ENCODE results near the gene HHIP.

Gene HHIP

GRCh38 chr4:144653781-144654545 lies 8.0 kb downstream of the HHIP start:
- no peaks in the 10 kb centered on the region for H3K36me3 ChIP-seq
- peaks cover 9% of the 10 kb centered on the region for H3K4me1 ChIP-seq
- H3K27me3 ChIP-seq, result no peaks in the 10 kb centered on the region
- no peak overlapping the region for H3K4me3 ChIP-seq
- H3K4me2 ChIP-seq, result no peak overlapping the region
- no peak overlapping the region for H3K27ac ChIP-seq
- no peaks in the 10 kb centered on the region for H4K20me1 ChIP-seq
- H3K9ac ChIP-seq, result no peak overlapping the region
- H3K9me3 ChIP-seq, result no peaks in the 10 kb centered on the region
- no peak for TF ChIP-seq Cebpa-rat (IDR thresholded peaks at IDR 0.05)

GRCh38 chr4:144655491-144655890 lies 9.5 kb downstream of the HHIP start:
- H3K36me3 ChIP-seq, result no peaks in the 10 kb centered on the region
- peaks cover 19% of the 10 kb centered on the region for H3K4me1 ChIP-seq
- H3K4me3 ChIP-seq, result no peak overlapping the region
- H3K4me2 ChIP-seq, result no peak overlapping the region
- H4K20me1 ChIP-seq, result no peaks in the 10 kb centered on the region
- no peak overlapping the region for H3K9ac ChIP-seq
- TF ChIP-seq Cebpa-rat (IDR thresholded peaks at IDR 0.05), result no peak
- H3K9me3 ChIP-seq, result no peaks in the 10 kb centered on the region
- no peak overlapping the region for H3K27ac ChIP-seq
- H3K27me3 ChIP-seq, result no peaks in the 10 kb centered on the region

DNA sequence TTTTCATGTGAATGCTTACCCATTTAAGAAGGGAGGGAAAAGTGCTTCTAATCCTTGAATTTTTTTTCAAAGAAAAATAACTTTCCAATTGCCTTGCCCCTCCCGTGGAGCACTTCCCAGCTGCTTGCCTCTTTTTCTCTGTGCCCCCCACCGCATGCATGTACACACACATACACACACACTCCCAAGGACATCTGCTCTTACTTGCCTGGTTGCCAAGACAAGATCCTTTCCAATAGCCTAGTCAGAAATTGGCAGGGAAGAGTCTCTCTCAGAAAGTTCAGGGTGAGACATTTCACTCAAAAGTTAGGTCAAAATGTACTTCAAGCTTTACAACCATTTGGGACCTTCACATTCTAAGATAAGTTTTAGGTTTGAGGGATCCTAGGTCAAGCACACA lies 10.9 kb downstream of the HHIP start:
- H3K36me3 ChIP-seq, result no peaks in the 10 kb centered on the region

DNA sequence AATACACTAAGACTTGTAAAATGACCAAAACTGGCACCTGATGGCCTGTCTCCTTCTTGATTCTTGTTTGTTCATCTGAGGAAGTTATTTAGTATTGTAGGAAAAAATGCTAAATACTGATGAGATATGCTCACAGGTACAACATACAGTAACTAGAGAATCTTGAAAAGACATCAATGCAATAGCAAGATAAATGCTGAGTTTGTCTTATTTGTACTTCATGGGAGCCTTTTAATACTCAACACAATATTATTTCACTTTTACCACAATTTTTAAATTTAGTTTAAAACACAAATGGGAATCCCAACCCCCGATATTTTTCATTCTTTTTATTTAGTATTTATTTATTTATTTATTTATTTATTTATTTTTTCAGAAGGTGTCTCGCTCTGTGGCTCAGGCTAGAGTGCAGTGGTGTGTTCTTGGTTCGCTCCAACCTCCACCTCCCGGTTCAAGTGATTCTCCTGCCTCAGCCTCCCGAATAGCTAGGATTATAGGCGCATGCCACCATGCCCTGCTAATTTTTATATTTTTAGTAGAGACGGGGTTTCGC lies 12.1 kb downstream of the HHIP start:
- no peaks in the 10 kb centered on the region for H3K27me3 ChIP-seq
- no peaks in the 10 kb centered on the region for H3K36me3 ChIP-seq
- peaks cover 19% of the 10 kb centered on the region for H3K4me1 ChIP-seq
- no peak overlapping the region for H3K9ac ChIP-seq
- no peak for TF ChIP-seq Cebpa-rat (IDR thresholded peaks at IDR 0.05)
- peak overlapping the region; percentile 53 for H3K4me2 ChIP-seq
- no peak overlapping the region for H3K4me3 ChIP-seq
- no peaks in the 10 kb centered on the region for H3K9me3 ChIP-seq
- H4K20me1 ChIP-seq, result no peaks in the 10 kb centered on the region
- peak overlapping the region; percentile 27; the same call in 1 of the 2 replicates for H3K27ac ChIP-seq

More for the DNA sequence above, 10.9 kb downstream of the HHIP start:
- H3K9ac ChIP-seq, result no peak overlapping the region
- H3K27ac ChIP-seq, result no peak overlapping the region
- no peak for TF ChIP-seq Cebpa-rat (IDR thresholded peaks at IDR 0.05)
- H3K27me3 ChIP-seq, result no peaks in the 10 kb centered on the region
- peaks cover 19% of the 10 kb centered on the region for H3K4me1 ChIP-seq
- no peak overlapping the region for H3K4me3 ChIP-seq
- H4K20me1 ChIP-seq, result no peaks in the 10 kb centered on the region
- no peaks in the 10 kb centered on the region for H3K9me3 ChIP-seq
- no peak overlapping the region for H3K4me2 ChIP-seq

DNA sequence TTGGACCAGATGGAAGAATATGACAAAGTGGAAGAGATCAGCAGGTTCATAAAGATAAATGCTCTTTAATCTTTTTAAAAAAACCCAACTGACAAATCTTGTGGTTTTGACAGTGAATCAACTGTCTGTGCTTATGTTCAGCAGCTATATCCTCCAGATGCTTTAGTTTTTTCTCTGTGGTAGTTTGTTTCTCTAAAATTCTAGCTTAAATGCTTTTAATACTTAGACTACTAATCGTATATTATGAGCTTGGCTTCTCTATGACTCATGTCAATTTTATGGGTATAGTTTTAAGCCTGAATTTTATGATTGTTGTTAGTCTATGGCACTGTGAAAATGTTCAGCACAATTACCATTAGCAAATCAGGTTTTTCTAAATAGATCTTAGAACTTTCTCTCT lies 12.9 kb downstream of the HHIP start:
- no peak overlapping the region for H3K9ac ChIP-seq
- TF ChIP-seq Cebpa-rat (IDR thresholded peaks at IDR 0.05), result no peak
- H3K4me2 ChIP-seq, result peak overlapping the region; percentile 53

GRCh38 chr4:144659447-144659846 lies 13.5 kb downstream of the HHIP start:
- H3K4me1 ChIP-seq, result peaks cover 19% of the 10 kb centered on the region
- peak overlapping the region; percentile 53 for H3K4me2 ChIP-seq
- H4K20me1 ChIP-seq, result no peaks in the 10 kb centered on the region
- no peaks in the 10 kb centered on the region for H3K9me3 ChIP-seq
- no peak for TF ChIP-seq Cebpa-rat (IDR thresholded peaks at IDR 0.05)
- H3K36me3 ChIP-seq, result no peaks in the 10 kb centered on the region
- H3K27ac ChIP-seq, result peak overlapping the region; percentile 52
- no peak overlapping the region for H3K9ac ChIP-seq
- no peaks in the 10 kb centered on the region for H3K27me3 ChIP-seq
- H3K4me3 ChIP-seq, result no peak overlapping the region

More for the DNA sequence above, 12.9 kb downstream of the HHIP start:
- Histone ChIP-seq H3K27me3 (no peaks in the 10 kb centered on the region), H3K4me3 (no peak overlapping the region), H3K27ac (peak overlapping the region; percentile 52), H3K9me3 (no peaks in the 10 kb centered on the region), H3K4me1 (peaks cover 19% of the 10 kb centered on the region), H4K20me1 (no peaks in the 10 kb centered on the region), H3K36me3 (no peaks in the 10 kb centered on the region)

DNA sequence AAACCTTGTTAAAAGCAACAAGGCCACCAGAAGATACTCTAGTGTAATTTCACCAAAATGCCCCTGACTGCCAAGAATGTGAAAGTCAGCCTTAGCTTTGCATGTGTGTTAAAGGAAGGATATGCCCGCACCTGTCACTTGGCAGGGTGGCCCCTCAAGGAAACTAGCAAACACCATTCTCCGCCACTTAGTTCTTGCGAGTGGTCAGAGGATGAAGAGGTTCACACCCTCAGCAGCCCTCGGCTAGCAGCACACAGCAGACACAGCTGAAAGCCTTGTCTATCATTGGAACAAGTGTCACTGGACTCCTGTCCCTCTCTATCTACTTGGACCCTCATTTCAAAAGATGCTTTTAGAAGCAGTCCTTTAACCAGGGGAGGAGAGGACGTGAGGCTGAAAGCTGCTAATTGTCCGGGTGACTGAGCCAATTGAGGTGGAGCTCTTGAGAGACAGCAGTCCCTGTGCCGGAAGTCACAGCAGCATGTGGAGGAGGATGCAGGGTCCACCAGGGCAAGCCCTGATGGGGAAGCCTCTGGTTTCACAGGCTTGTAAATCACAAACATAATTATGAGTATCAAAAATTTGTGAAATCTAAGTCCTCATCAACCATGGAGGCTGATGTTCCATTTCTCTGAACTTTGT lies 18.0 kb downstream of the HHIP start:
- Histone ChIP-seq H3K4me2 (no peak overlapping the region), H3K36me3 (no peaks in the 10 kb centered on the region), H3K9ac (no peak overlapping the region), H3K27ac (no peak overlapping the region), H4K20me1 (no peaks in the 10 kb centered on the region), H3K4me1 (peaks cover 10% of the 10 kb centered on the region), H3K4me3 (no peak overlapping the region), H3K9me3 (no peaks in the 10 kb centered on the region), H3K27me3 (no peaks in the 10 kb centered on the region)
- TF ChIP-seq Cebpa-rat (IDR thresholded peaks at IDR 0.05), result no peak

DNA sequence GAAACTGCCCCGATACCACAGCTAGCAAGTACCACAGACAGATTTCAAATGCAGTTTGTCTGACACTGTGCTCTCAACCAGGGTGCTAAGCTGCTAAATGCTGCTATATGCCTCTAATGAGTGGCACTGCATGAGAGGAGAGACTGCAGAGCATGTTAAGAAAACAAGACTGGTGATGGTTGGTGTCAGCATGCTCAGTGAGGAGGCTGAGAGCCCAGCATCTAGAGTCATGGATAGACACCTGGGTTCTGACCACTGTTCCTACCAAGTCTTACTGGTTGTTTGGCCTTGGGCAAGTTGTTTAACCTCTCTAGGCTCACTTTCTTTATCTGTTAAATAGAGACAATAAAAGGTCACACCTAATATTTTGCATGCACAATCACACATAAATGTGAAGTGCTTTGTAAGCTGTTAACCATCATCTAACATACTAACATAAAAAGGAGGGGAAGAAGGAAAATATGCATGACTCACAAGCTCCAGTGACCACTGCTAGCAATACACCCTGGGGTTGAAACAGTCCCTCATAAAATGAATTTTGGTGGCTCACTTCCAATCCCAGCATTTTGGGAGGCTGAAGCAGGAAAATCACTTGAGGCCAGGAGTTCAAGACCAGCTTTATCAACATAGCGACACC lies 20.7 kb downstream of the HHIP start:
- TF ChIP-seq Cebpa-rat (IDR thresholded peaks at IDR 0.05), result no peak
- Histone ChIP-seq H4K20me1 (no peaks in the 10 kb centered on the region), H3K4me3 (no peak overlapping the region), H3K27me3 (no peaks in the 10 kb centered on the region), H3K9me3 (no peaks in the 10 kb centered on the region), H3K4me1 (no peaks in the 10 kb centered on the region), H3K36me3 (no peaks in the 10 kb centered on the region), H3K4me2 (no peak overlapping the region), H3K27ac (no peak overlapping the region), H3K9ac (no peak overlapping the region)

DNA sequence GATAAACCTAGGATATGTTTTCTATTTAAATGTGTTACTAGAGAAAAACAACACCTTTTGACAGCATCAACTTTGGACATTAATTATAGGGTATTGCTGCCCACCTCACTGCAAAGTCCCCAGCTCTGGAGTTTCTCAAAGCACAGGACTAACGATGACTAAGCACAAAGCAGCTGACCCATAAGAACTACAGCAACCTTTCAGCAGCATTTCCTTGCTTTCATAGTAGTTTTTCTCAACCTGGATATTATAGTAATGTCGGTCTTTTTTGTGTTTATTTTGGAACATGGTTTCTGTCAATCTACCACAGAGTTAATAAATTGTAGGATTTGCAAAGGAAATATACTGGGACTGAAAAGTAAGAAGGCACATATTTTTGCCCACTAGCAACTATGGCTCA lies 21.5 kb downstream of the HHIP start:
- no peaks in the 10 kb centered on the region for H4K20me1 ChIP-seq
- H3K9me3 ChIP-seq, result no peaks in the 10 kb centered on the region
- H3K4me1 ChIP-seq, result no peaks in the 10 kb centered on the region
- H3K27me3 ChIP-seq, result no peaks in the 10 kb centered on the region
- no peaks in the 10 kb centered on the region for H3K36me3 ChIP-seq
- no peak overlapping the region for H3K4me2 ChIP-seq
- no peak overlapping the region for H3K9ac ChIP-seq
- H3K4me3 ChIP-seq, result no peak overlapping the region
- no peak for TF ChIP-seq Cebpa-rat (IDR thresholded peaks at IDR 0.05)
- no peak overlapping the region for H3K27ac ChIP-seq

- no peaks in the 10 kb centered on the region for H3K36me3 ChIP-seq
- no peak overlapping the region for H3K27ac ChIP-seq
- no peaks in the 10 kb centered on the region for H3K27me3 ChIP-seq
- H4K20me1 ChIP-seq, result no peaks in the 10 kb centered on the region
- H3K9me3 ChIP-seq, result no peaks in the 10 kb centered on the region
- no peak overlapping the region for H3K9ac ChIP-seq
- no peak for TF ChIP-seq Cebpa-rat (IDR thresholded peaks at IDR 0.05)
- no peak overlapping the region for H3K4me3 ChIP-seq
- H3K4me1 ChIP-seq, result no peaks in the 10 kb centered on the region
- no peak overlapping the region for H3K4me2 ChIP-seq
These were observed 24.8 kb downstream of the HHIP start for GRCh38 chr4:144670776-144671175.
